ENCODE measurements around the gene SYTL4. TPM values are rescaled to one million over a fixed set of nuclear protein-coding genes. Genes with fewer than 3 reads are reported as not detected.
A peak's percentile ranks its signal among the peaks of the same experiment; 100 is the strongest.
"Not testable (repeated sequence)": the region's sequence is repeated elsewhere in the genome, so short reads cannot be mapped to it uniquely, and the experiment has no call there.

The SYTL4 gene
- total RNA-seq (2021) = 0.13 TPM in 1 of 2 replicates, not detected in the other
- long read RNA-seq = 0 reads

DNA sequence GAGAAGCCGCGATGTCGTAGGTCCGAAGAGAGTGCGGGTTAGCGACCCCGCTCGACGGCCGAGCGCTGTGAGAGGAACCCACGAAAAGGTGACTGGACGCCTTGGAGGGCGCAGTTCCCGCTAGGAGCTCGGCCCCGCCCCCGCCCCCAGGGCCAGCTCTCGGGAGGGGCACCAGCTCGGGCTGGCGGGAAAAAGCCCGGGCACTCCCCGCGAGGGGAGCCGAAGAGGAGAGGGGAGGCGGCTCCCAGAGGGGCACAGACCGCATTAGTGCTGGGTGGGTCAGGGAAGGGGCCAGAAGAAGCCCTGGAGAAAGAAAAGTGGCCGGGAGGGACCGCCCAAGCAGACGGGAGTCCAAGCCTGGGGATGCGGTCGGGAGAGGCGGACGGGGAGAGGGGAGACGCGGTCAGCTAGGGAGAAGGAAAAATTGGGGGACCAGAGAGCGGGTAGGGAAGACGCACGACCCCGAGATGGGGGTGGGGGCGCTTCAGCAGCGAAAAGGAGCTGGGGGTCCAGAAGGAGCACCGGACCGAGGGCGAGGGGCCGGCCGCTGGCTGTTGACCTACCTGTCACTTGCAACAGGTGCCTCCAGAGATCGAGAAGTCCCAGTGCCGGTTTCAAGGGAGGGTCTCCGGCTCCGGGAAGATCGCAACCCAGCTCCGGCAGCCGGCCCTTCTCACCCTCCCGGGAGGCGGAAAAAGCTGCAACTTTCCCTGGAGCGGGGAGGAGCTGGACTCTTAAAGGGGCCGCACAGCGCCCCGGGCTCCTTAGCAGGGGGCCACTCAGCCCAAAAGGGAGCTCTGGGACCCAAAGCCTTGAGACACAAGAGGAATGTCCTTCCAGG, at the start of gene SYTL4:
Gene SYTL4 (minus strand): TSS at position 681 of the 841 bp plus-strand sequence. CDS start 30,084 bp downstream, outside the sequence.
- Mint-ChIP-seq H3K9me3 (peaks cover 58 to 66% of the 10 kb centered on the region in 2 experiments), H3K27ac (no peak within 1 kb of the TSS), H3K27me3 (ENCODE audit: low read depth) (peaks cover 81% of the 10 kb centered on the region), H3K36me3 (ENCODE audit: insufficient read depth in 1 of 3, low read depth in 3 of 3) (peaks cover 0 to 2% (median 0%) of the 10 kb centered on the region in 3 experiments; a peak in 3 of 7 replicates), H3K4me3 (peak within 1 kb of the TSS; percentile 68 to 85), H3K4me1 (peaks cover 0 to 3% of the 10 kb centered on the region in 2 experiments; a peak in 1 of 4 replicates)
- Histone ChIP-seq H2BK15ac (ENCODE audit: low read depth, low read length) (no peak within 1 kb of the TSS), H4K20me1 (ENCODE audit: control insufficient read depth, insufficient read depth, insufficient read length) (no peaks in the 10 kb centered on the region), H3K56ac (ENCODE audit: insufficient read length, low read depth, low read length) (no peak within 1 kb of the TSS), H3K9me3 (ENCODE audit: control insufficient read depth, low read depth, low read length) (peaks cover 37% of the 10 kb centered on the region), H3K4me2 (ENCODE audit: insufficient read depth, insufficient read length, low read length) (peak within 1 kb of the TSS; percentile 56), H3K14ac (ENCODE audit: insufficient read depth, low read length) (no peak within 1 kb of the TSS), H3K79me1 (ENCODE audit: insufficient read depth, low read depth, low read length, poor library complexity, severe bottlenecking) (no peaks in the 10 kb centered on the region), H3K23me2 (ENCODE audit: insufficient read length, low read depth, low read length, poor library complexity, severe bottlenecking) (peaks cover 10% of the 10 kb centered on the region), H3K4ac (ENCODE audit: low read depth, low read length) (no peak within 1 kb of the TSS), H3K23ac (ENCODE audit: insufficient read length, low read depth, low read length) (no peak within 1 kb of the TSS), H2BK12ac (ENCODE audit: insufficient read length, low read depth, low read length) (no peak within 1 kb of the TSS), H4K8ac (replicated peaks; ENCODE audit: insufficient read length, low read depth, low read length) (no peak within 1 kb of the TSS), H3K18ac (ENCODE audit: insufficient read length, low read depth, low read length) (no peak within 1 kb of the TSS), H3K27ac (ENCODE audit: insufficient read length, low read depth, low read length) (no peak within 1 kb of the TSS), H4K91ac (ENCODE audit: insufficient read length, low read depth, low read length) (no peak within 1 kb of the TSS), H2AFZ (ENCODE audit: low read length) (no peak within 1 kb of the TSS), H3T11ph (ENCODE audit: low read length) (no peak within 1 kb of the TSS), H2BK20ac (ENCODE audit: low read depth, low read length, poor library complexity, severe bottlenecking) (no peak within 1 kb of the TSS), H3K9ac (ENCODE audit: extremely low read depth, insufficient read length, low read length) (no peak within 1 kb of the TSS), H2BK5ac (ENCODE audit: insufficient read length, low read length) (no peak within 1 kb of the TSS), H3K79me2 (ENCODE audit: insufficient read depth, low read length) (no peaks in the 10 kb centered on the region), H3K4me1 (ENCODE audit: insufficient read depth, low read length) (no peaks in the 10 kb centered on the region), H2BK120ac (ENCODE audit: low read depth, low read length, poor library complexity, severe bottlenecking) (no peak within 1 kb of the TSS), H3K27me3 (ENCODE audit: insufficient read depth, low read length) (peaks cover 15% of the 10 kb centered on the region; the same call in 1 of the 2 replicates), H4K5ac (ENCODE audit: insufficient read length, low read depth, low read length) (no peak within 1 kb of the TSS), H2AK5ac (ENCODE audit: insufficient read length, low read length) (no peak within 1 kb of the TSS)
- WGBS (ENCODE audit: extremely low coverage, insufficient read length, low lambda C conversion rate) = no CpG with 5 or more reads among the region's 60 CpGs
- DNase-seq = peak; percentile 48
- TF ChIP-seq, protein P1, sequence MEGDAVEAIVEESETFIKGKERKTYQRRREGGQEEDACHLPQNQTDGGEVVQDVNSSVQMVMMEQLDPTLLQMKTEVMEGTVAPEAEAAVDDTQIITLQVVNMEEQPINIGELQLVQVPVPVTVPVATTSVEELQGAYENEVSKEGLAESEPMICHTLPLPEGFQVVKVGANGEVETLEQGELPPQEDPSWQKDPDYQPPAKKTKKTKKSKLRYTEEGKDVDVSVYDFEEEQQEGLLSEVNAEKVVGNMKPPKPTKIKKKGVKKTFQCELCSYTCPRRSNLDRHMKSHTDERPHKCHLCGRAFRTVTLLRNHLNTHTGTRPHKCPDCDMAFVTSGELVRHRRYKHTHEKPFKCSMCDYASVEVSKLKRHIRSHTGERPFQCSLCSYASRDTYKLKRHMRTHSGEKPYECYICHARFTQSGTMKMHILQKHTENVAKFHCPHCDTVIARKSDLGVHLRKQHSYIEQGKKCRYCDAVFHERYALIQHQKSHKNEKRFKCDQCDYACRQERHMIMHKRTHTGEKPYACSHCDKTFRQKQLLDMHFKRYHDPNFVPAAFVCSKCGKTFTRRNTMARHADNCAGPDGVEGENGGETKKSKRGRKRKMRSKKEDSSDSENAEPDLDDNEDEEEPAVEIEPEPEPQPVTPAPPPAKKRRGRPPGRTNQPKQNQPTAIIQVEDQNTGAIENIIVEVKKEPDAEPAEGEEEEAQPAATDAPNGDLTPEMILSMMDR (conservative IDR thresholded peaks at IDR 0.05) = no peak

- not testable (repeated sequence) for H3K27ac Mint-ChIP-seq; H3T11ph ChIP-seq (ENCODE audit: low read length); H3K23ac ChIP-seq (ENCODE audit: insufficient read length, low read depth, low read length); H2BK12ac ChIP-seq (ENCODE audit: insufficient read length, low read depth, low read length); H3K23me2 ChIP-seq (ENCODE audit: insufficient read length, low read depth, low read length, poor library complexity, severe bottlenecking); H3K27me3 ChIP-seq (ENCODE audit: insufficient read depth, low read length); H3K14ac ChIP-seq (ENCODE audit: insufficient read depth, low read length); H3K9me3 ChIP-seq (ENCODE audit: control insufficient read depth, low read depth, low read length); H4K5ac ChIP-seq (ENCODE audit: insufficient read length, low read depth, low read length); H3K4me2 ChIP-seq (ENCODE audit: insufficient read depth, insufficient read length, low read length); H3K79me2 ChIP-seq (ENCODE audit: insufficient read depth, low read length); H4K20me1 ChIP-seq (ENCODE audit: control insufficient read depth, insufficient read depth, insufficient read length); H2BK5ac ChIP-seq (ENCODE audit: insufficient read length, low read length); H3K4me1 ChIP-seq (ENCODE audit: insufficient read depth, low read length); H3K4ac ChIP-seq (ENCODE audit: low read depth, low read length); H4K8ac ChIP-seq (replicated peaks; ENCODE audit: insufficient read length, low read depth, low read length); H3K4me3 Mint-ChIP-seq; H4K91ac ChIP-seq (ENCODE audit: insufficient read length, low read depth, low read length); H3K56ac ChIP-seq (ENCODE audit: insufficient read length, low read depth, low read length); H3K9ac ChIP-seq (ENCODE audit: extremely low read depth, insufficient read length, low read length); H2AK5ac ChIP-seq (ENCODE audit: insufficient read length, low read length); H3K18ac ChIP-seq (ENCODE audit: insufficient read length, low read depth, low read length); H3K79me1 ChIP-seq (ENCODE audit: insufficient read depth, low read depth, low read length, poor library complexity, severe bottlenecking); H2BK20ac ChIP-seq (ENCODE audit: low read depth, low read length, poor library complexity, severe bottlenecking); H2BK120ac ChIP-seq (ENCODE audit: low read depth, low read length, poor library complexity, severe bottlenecking); H3K27ac ChIP-seq (ENCODE audit: insufficient read length, low read depth, low read length); DNase-seq; H3K36me3 Mint-ChIP-seq (ENCODE audit: insufficient read depth in 1 of 3, low read depth in 3 of 3); H2BK15ac ChIP-seq (ENCODE audit: low read depth, low read length); H3K4me1 Mint-ChIP-seq; H2AFZ ChIP-seq (ENCODE audit: low read length)
- H3K9me3 Mint-ChIP-seq = peaks cover 54 to 61% of the 10 kb centered on the region in 2 experiments
- no CpG with 5 or more reads among the region's 6 CpGs for WGBS (ENCODE audit: extremely low coverage, insufficient read length, low lambda C conversion rate)
- peaks cover 30% of the 10 kb centered on the region for H3K27me3 Mint-ChIP-seq (ENCODE audit: low read depth)
Observed at GRCh38 chrX:100769439-100769838, 37.5 kb upstream of the SYTL4 start.

Data from H9 (cell line).